Smooth muscle cell (in vitro differentiated cells): ENCODE measurements around the gene ENTREP1. TPM values are rescaled to one million over a fixed set of nuclear protein-coding genes. Genes with fewer than 3 reads are reported as not detected.

ENCODE experiments used
- DNase-seq: peaks from one replicate; lab custom pipeline; 2025; ENCODE audit not compliant: unreplicated experiment; lab: John Stamatoyannopoulos, UW
- H2AFZ ChIP-seq: fragments of 200-600 bp; sonication (generic); 2 replicates; pipeline ENCODE4 v1.6.0; 2016; ENCODE audit warnings: antibody characterized with exemption, low read depth, mild to moderate bottlenecking
- H3F3A ChIP-seq: fragments of 200-600 bp; sonication (generic); 2 replicates; pipeline ENCODE4 v1.6.0; 2017; ENCODE audit warnings: antibody characterized with exemption, low read depth
- H3K27ac ChIP-seq: fragments of 200-600 bp; sonication (generic); 2 replicates; pipeline ENCODE4 v1.5.1; 2016; ENCODE audit warnings: low read depth, mild to moderate bottlenecking
- H3K27me3 ChIP-seq: fragments of 200-600 bp; sonication (generic); 2 replicates; pipeline ENCODE4 v1.6.1; 2016; ENCODE audit warnings: low read depth, mild to moderate bottlenecking
- H3K36me3 ChIP-seq: fragments of 200-600 bp; sonication (generic); 2 replicates; pipeline ENCODE4 v1.5.1; 2016; ENCODE audit warnings: low read depth
- H3K4me1 ChIP-seq: fragments of 200-600 bp; sonication (generic); 2 replicates; pipeline ENCODE4 v1.5.1; 2016; ENCODE audit warnings: low read depth
- H3K4me2 ChIP-seq: fragments of 200-600 bp; sonication (generic); 2 replicates; pipeline ENCODE4 v1.6.0; 2016; ENCODE audit warnings: mild to moderate bottlenecking
- H3K4me3 ChIP-seq: fragments of 200-600 bp; sonication (generic); 2 replicates; pipeline ENCODE4 v1.5.1; 2016; ENCODE audit warnings: mild to moderate bottlenecking
- H3K79me2 ChIP-seq: fragments of 200-600 bp; sonication (generic); 2 replicates; pipeline ENCODE4 v1.6.0; 2016; ENCODE audit warnings: low read depth, mild to moderate bottlenecking
- H3K9ac ChIP-seq: fragments of 200-600 bp; sonication (generic); 2 replicates; pipeline ENCODE4 v1.6.0; 2016; ENCODE audit warnings: low read depth
- H3K9me3 ChIP-seq: fragments of 200-600 bp; sonication (generic); replicated peaks from 2 replicates; pipeline ENCODE4 v1.5.1; 2016; ENCODE audit warnings: low read depth
- H4K20me1 ChIP-seq: fragments of 200-600 bp; sonication (generic); 2 replicates; pipeline ENCODE4 v1.6.0; 2016; ENCODE audit warnings: low read depth
- WGBS: methylation state at CpG from one replicate; pipeline ENCODE4 v1.1.7; 2016; ENCODE audit warnings: low lambda C conversion rate; 5-methylcytosine and 5-hydroxymethylcytosine counted together
- polyA plus RNA-seq: library from polyadenylated mRNA; unstranded; fragments of >200 nt; fragmentation: Nextera tagmentation; extraction: Ambion mirVana; gene quantifications from 2 replicates; pipeline ENCODE4 v1.2.1, GENCODE V29; 2016
- total RNA-seq: library from RNA; depleted of rRNA; stranded (reverse); fragments of >200 nt; gene quantifications from 2 replicates; pipeline ENCODE4 v1.2.3, GENCODE V29; 2014
- TF ChIP-seq, protein P1 (sequence below): fragments of 200-600 bp; sonication (generic); IDR thresholded peaks from 2 replicates; pipeline ENCODE4 v1.5.1; 2017; ENCODE audit warnings: borderline replicate concordance, mild to moderate bottlenecking, antibody characterized with exemption; ENCODE audit not compliant: insufficient read depth, poor library complexity, severe bottlenecking

ENTREP1 gene
- total and polyA plus RNA-seq, 2 experiments from 2014 or later = 2.4 to 7.3 TPM

DNA sequence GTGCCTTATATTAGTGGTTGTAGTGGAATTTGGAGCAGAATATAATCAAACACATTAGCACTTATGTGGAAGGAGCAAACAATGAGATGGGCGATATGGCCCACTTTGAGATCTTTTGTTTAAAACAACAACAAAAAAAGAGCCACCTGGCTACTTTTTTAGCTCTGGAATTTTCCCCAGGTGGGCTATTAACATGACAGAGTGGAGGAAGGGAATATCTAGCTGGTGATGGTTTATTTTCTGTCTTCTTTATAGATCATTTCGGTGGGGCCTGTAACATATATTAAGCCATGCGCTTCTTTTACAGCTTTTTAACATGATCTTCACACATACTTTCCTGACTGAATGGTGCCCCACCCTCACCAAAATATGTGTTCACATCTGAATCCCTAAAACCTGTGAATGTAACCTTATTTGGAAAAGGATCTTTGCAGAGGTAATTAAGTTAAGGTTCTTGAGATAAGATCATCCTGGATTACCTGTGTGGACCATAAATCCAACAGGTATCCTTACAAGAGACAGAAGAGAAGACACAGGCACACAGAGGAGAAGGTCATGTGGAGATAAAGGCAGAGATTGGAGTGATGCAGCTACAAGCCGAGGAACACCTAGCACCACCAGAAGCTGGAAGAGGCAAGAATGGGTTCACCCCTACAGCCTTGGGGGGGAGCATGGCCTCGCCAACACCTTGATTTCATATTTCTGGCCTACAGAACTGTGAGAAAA is 16.6 kb upstream of the ENTREP1 start:
- peak overlapping the region; percentile 23 for H3K4me2 ChIP-seq
- peaks cover 15% of the 10 kb centered on the region for H3K4me1 ChIP-seq
- H3K79me2 ChIP-seq = no peaks in the 10 kb centered on the region
- H3K36me3 ChIP-seq = no peaks in the 10 kb centered on the region
- no peaks in the 10 kb centered on the region for H3K9me3 ChIP-seq
- H3K4me3 ChIP-seq = no peak overlapping the region
- peak overlapping the region; percentile 14 for H2AFZ ChIP-seq
- DNase-seq = no peak
- no peaks in the 10 kb centered on the region for H3F3A ChIP-seq
- TF ChIP-seq, protein P1, sequence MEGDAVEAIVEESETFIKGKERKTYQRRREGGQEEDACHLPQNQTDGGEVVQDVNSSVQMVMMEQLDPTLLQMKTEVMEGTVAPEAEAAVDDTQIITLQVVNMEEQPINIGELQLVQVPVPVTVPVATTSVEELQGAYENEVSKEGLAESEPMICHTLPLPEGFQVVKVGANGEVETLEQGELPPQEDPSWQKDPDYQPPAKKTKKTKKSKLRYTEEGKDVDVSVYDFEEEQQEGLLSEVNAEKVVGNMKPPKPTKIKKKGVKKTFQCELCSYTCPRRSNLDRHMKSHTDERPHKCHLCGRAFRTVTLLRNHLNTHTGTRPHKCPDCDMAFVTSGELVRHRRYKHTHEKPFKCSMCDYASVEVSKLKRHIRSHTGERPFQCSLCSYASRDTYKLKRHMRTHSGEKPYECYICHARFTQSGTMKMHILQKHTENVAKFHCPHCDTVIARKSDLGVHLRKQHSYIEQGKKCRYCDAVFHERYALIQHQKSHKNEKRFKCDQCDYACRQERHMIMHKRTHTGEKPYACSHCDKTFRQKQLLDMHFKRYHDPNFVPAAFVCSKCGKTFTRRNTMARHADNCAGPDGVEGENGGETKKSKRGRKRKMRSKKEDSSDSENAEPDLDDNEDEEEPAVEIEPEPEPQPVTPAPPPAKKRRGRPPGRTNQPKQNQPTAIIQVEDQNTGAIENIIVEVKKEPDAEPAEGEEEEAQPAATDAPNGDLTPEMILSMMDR = no peak
- H3K9ac ChIP-seq = no peak overlapping the region
- no peak overlapping the region for H3K27ac ChIP-seq
- WGBS = 67% methylated on average over 5 of the region's 5 CpGs
- no peaks in the 10 kb centered on the region for H3K27me3 ChIP-seq
- H4K20me1 ChIP-seq = no peaks in the 10 kb centered on the region

DNA sequence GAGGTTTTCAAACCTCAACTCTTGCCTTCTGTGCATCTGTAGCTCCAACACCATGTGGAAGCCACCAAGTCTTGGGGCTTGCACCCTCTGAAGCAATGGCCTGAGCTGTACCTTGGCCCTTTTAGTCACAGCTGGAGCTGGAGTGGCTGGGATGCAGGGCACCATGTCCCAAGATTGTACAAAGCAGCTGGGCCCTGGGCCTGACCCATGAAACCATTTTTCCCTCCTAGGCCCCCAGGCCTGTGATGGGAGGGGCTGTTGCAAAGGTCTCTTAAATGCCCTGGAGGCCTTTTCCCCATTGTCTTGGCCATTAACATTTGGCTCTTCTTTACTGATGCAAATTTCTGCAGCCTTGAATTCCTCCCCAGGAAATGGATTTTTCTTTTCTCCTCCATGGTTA is 11.8 kb upstream of the ENTREP1 start:
- TF ChIP-seq, protein P1 = no peak
- H3K4me1 ChIP-seq = peaks cover 4% of the 10 kb centered on the region
- no peaks in the 10 kb centered on the region for H3F3A ChIP-seq

DNA sequence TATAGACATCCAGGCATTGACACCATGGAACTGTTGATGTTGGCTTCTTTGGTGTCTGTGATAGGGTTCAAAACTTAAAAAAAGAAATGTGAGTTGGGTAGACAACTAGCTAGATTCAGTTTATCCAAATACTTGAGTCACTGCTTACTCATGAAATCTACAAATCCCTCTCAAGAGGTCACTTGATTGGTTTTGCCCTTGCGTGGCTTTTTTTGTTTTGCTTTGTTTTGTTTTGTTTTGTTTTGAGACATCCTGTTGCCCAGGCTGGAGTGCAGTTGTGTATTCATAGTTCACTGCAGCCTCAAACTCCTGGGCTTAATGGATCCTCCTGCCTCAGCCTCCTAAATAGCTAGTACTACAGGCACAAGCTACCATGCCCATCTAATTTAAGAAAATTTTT is 10.5 kb upstream of the ENTREP1 start:
- TF ChIP-seq, protein P1 = no peak
- Histone ChIP-seq H3K4me2 (no peak overlapping the region), H3K9me3 (no peaks in the 10 kb centered on the region), H3K27me3 (no peaks in the 10 kb centered on the region), H3K4me3 (no peak overlapping the region), H3K4me1 (no peaks in the 10 kb centered on the region), H3K9ac (no peak overlapping the region), H3F3A (no peaks in the 10 kb centered on the region), H3K36me3 (no peaks in the 10 kb centered on the region), H2AFZ (no peak overlapping the region), H3K27ac (no peak overlapping the region), H4K20me1 (no peaks in the 10 kb centered on the region), H3K79me2 (no peaks in the 10 kb centered on the region)
- WGBS = 72% methylated on average over 1 of the region's 1 CpG
- no peak for DNase-seq

More for the DNA sequence above, 11.8 kb upstream of the ENTREP1 start:
- no peak overlapping the region for H2AFZ ChIP-seq
- no peaks in the 10 kb centered on the region for H3K79me2 ChIP-seq
- H3K4me3 ChIP-seq = no peak overlapping the region
- no peaks in the 10 kb centered on the region for H3K36me3 ChIP-seq
- no peak overlapping the region for H3K27ac ChIP-seq
- no peak overlapping the region for H3K4me2 ChIP-seq
- H3K9me3 ChIP-seq = no peaks in the 10 kb centered on the region
- H3K27me3 ChIP-seq = no peaks in the 10 kb centered on the region
- H3K9ac ChIP-seq = no peak overlapping the region
- no peaks in the 10 kb centered on the region for H4K20me1 ChIP-seq
- DNase-seq = no peak

DNA sequence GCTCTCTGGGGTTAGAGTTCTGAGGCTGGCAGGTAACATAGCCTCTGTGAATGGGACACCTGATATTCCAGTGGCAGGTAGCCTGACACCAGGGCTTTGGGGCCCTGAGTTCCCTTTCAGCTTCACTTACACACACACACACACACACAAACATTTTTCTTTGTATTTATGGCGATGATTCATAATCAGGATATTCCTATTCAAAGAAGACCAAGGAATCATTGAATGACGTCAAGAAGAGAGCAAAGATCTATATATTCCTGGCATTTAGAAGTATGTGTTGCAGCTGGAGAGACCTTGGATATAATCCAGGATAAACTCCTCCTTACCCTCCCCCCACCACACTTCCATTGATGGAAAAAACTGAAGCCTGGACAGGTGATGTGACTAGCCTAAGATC is 7.9 kb upstream of the ENTREP1 start:
- H3K36me3 ChIP-seq = no peaks in the 10 kb centered on the region
- H3K9me3 ChIP-seq = no peaks in the 10 kb centered on the region
- H3K4me2 ChIP-seq = no peak overlapping the region
- DNase-seq = no peak
- no peaks in the 10 kb centered on the region for H3K79me2 ChIP-seq
- H3K9ac ChIP-seq = no peak overlapping the region
- H4K20me1 ChIP-seq = no peaks in the 10 kb centered on the region
- H2AFZ ChIP-seq = no peak overlapping the region
- TF ChIP-seq, protein P1 = no peak
- H3K4me1 ChIP-seq = no peaks in the 10 kb centered on the region
- H3K27me3 ChIP-seq = peaks cover 2% of the 10 kb centered on the region
- H3K4me3 ChIP-seq = no peak overlapping the region
- H3K27ac ChIP-seq = no peak overlapping the region
- H3F3A ChIP-seq = no peaks in the 10 kb centered on the region
- 90% methylated on average over 2 of the region's 2 CpGs for WGBS
